Epithelial cell of umbilical artery (primary cell): ENCODE results near the gene RIC8A. TPM values are rescaled to one million over a fixed set of nuclear protein-coding genes. Genes with fewer than 3 reads are reported as not detected.

Source experiments
- total RNA-seq: library from RNA; depleted of rRNA; stranded (reverse); fragments of >200 nt; gene quantifications from 2 replicates; pipeline ENCODE4 v1.2.3, GENCODE V29; 2014

The RIC8A gene
- 104 and 140 TPM in 2 replicates for total RNA-seq

DNA sequence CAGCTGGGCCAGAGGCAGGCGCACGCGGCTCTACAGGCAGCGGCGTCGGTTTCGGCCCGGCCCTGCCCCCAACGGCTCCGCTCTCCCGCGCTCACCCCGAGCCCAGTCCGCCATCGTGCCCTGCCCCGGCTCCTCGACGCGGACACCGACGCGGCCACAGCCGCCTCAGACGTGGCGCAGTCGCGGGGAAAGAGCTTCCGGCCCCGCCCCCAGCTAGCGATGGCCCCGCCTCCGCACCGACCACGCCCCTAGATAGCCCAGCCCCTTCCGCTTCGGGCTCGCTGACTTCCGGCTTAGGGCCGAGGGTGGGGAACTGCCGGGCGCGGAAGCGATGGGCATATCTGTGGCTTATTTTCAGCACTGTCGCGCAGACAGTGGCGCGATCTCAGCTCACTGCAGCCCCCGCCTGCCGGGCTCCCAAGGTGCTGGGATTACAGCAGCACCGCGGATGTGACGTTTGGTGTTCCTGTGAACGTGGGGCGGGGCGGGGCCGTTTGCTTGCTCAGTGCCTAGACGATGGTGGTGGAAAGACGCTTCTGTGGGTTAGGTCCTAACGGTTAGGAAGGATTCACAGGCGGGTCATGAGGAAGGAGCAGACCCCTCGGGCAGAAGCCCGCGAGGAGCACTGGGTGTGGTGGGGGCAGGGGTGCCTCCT is at the start of gene RIC8A, which contains the start of gene BET1L:
Gene RIC8A, plus strand, starts transcription at position 501 of the 655 bp plus-strand sequence. CDS start 1,147 bp downstream, outside the sequence.
Gene BET1L, minus strand, starts transcription at position 192 of the 655 bp plus-strand sequence. Its CDS starts 78 bp downstream, at position 114.

GRCh38 chr11:192674-193128 is 14.8 kb upstream of the RIC8A start, which contains the start of gene SCGB1C1:
Gene SCGB1C1, plus strand, starts transcription at chr11:193078. Its CDS starts 22 bp downstream, at chr11:193100.

GRCh38 chr11:235997-236773 is 28.7 kb downstream of the RIC8A start, which contains the start of gene SIRT3:
Gene SIRT3, minus strand, starts transcription at chr11:236342. Its CDS starts 14 bp downstream, at chr11:236328.

DNA sequence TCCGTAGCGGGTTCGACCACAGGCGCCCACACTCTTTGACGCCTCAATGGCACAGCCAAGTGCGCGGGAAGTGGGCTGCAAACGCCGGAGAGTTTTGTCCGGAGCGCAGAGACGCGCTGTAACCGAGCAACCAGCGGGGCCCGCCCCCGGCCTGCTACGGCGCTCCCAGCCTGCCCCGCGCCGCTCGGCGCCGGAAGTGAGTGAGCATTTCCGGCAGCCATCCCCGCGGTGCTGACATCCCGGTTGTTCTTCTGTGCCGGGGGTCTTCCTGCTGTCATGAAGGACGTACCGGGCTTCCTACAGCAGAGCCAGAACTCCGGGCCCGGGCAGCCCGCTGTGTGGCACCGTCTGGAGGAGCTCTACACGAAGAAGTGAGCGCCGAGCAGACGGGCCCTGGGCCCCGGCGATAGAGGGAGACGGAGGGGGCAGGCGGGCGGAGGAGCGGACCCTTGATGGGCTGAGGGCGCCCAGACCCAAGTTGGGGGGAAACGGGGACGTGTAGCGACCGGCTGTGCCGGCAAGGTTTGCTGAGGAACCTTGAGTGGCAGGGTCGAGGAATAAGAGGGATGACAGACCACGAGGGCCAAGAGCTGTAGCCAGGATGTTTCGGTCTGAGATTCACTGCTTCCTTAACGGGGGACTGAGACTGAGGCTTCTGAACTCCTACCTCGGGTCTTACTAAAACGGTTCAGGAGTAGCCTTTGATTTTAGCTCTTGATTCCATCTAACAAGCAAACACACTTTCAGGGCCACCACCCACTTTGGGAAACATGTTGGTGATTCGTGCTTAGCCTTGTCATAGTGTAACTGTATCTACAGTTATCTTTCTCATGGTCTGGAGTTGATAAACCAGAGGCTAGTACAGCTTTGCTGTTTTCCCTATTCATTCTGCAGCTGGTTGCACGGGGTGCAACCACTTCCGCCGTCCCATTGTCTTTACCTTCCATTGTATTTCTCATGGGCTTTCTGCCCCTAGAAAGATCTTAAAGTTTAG is 29.6 kb downstream of the RIC8A start, which contains the start of gene PSMD13:
Gene PSMD13, plus strand, starts transcription at position 203 of the 994 bp plus-strand sequence. Its CDS starts 74 bp downstream, at position 277.

Other genes starting within 250 kb of the RIC8A start
- gene SCGB1C1, start 14.6 kb upstream of the RIC8A start, total RNA-seq: not detected in 2 replicates
- gene BET1L, start 309 bp upstream of the RIC8A start, total RNA-seq: 11.4 and 12.0 TPM in 2 replicates
- 5.2 and 5.9 TPM in 2 replicates for gene SIRT3, start 28.6 kb downstream of the RIC8A start, total RNA-seq
- 212 and 331 TPM in 2 replicates for gene PSMD13, start 29.3 kb downstream of the RIC8A start, total RNA-seq
- not detected in 2 replicates for gene NLRP6, start 70.7 kb downstream of the RIC8A start, total RNA-seq
- 10.4 and 10.8 TPM in 2 replicates for gene PGGHG, start 81.4 kb downstream of the RIC8A start, total RNA-seq
- gene IFITM5, start 91.8 kb downstream of the RIC8A start, total RNA-seq: not detected in 2 replicates
- gene IFITM2, start 100.1 kb downstream of the RIC8A start, total RNA-seq: 24.0 and 41.9 TPM in 2 replicates
- 18.5 and 92.6 TPM in 2 replicates for gene IFITM1, start 106.3 kb downstream of the RIC8A start, total RNA-seq
- gene IFITM3, start 113.2 kb downstream of the RIC8A start, total RNA-seq: 25.3 and 49.7 TPM in 2 replicates
- 0.46 and 7.8 TPM in 2 replicates for gene B4GALNT4, start 161.8 kb downstream of the RIC8A start, total RNA-seq
- gene PKP3, start 186.5 kb downstream of the RIC8A start, total RNA-seq: 0.15 and 0.32 TPM in 2 replicates
- 28.1 and 43.2 TPM in 2 replicates for gene SIGIRR, start 207.3 kb downstream of the RIC8A start, total RNA-seq
- gene ANO9, start 234.3 kb downstream of the RIC8A start, total RNA-seq: not detected in 2 replicates
- 29.9 and 30.2 TPM in 2 replicates for gene PTDSS2, start 242.6 kb downstream of the RIC8A start, total RNA-seq